ENCODE results near the gene SLC25A22. TPM values are rescaled to one million over a fixed set of nuclear protein-coding genes. Genes with fewer than 3 reads are reported as not detected.

The SLC25A22 gene
- total RNA-seq, 2 donors from 2014 or later = 31.8 to 37.7 TPM

DNA sequence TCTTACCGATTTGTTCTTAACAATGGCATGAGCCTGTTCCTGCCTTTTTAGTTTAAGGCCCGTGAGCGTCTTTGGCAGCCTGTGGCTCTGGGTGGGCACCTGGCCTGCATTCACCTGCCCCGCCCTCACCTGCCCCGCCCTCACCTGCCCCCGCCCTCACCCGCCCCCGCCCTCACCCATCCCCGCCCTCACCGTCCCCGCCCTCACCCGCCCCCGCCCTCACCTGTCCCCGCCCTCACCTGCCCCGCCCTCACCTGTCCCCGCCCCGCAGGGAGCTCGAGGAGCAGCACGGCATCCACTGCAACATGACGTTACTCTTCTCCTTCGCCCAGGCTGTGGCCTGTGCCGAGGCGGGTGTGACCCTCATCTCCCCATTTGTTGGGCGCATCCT is 35.0 kb downstream of the SLC25A22 start:
- intact Hi-C loops (cut with DNase I) = no loop called here
- peaks cover 3% of the 10 kb centered on the region for H3K4me1 ChIP-seq
- no peaks in the 10 kb centered on the region for H3K9me3 ChIP-seq
- DNase-seq = peak; percentile 68
- no peak overlapping the region for H3K27ac ChIP-seq
- H3K9ac ChIP-seq (ENCODE audit: low read depth in 2 of 2, low read length in 2 of 2) = peak overlapping the region in 1 of 2 donors; percentile 63
- peaks cover 17% of the 10 kb centered on the region for H3K36me3 ChIP-seq
- no peaks in the 10 kb centered on the region for H3K27me3 ChIP-seq
- TF ChIP-seq CTCF (IDR thresholded peaks at IDR 0.05) = no peak
- H3K4me3 ChIP-seq = no peak overlapping the region

- intact Hi-C loops (cut with DNase I) = no loop called here
These were observed 35.5 kb downstream of the SLC25A22 start for GRCh38 chr11:762421-763072.

GRCh38 chr11:761526-762108 is 36.5 kb downstream of the SLC25A22 start:
- no peaks in the 10 kb centered on the region for H3K27me3 ChIP-seq
- H3K9me3 ChIP-seq = no peaks in the 10 kb centered on the region
- H3K4me3 ChIP-seq = no peak overlapping the region
- DNase-seq = no peak
- H3K27ac ChIP-seq = no peak overlapping the region
- intact Hi-C loops (cut with DNase I) = no loop called here
- TF ChIP-seq CTCF (IDR thresholded peaks at IDR 0.05) = no peak
- H3K4me1 ChIP-seq = peaks cover 3% of the 10 kb centered on the region
- no peak overlapping the region for H3K9ac ChIP-seq (ENCODE audit: low read depth in 2 of 2, low read length in 2 of 2)
- peaks cover 17% of the 10 kb centered on the region for H3K36me3 ChIP-seq

More at GRCh38 chr11:762421-763072, 35.5 kb downstream of the SLC25A22 start:
- peaks cover 17% of the 10 kb centered on the region for H3K36me3 ChIP-seq
- peak overlapping the region in 1 of 2 donors; percentile 63 for H3K9ac ChIP-seq (ENCODE audit: low read depth in 2 of 2, low read length in 2 of 2)
- H3K4me1 ChIP-seq = peaks cover 3% of the 10 kb centered on the region
- peak; percentile 47 for DNase-seq
- H3K27ac ChIP-seq = no peak overlapping the region
- no peak overlapping the region for H3K4me3 ChIP-seq
- no peak for TF ChIP-seq CTCF (IDR thresholded peaks at IDR 0.05)
- no peaks in the 10 kb centered on the region for H3K27me3 ChIP-seq
- H3K9me3 ChIP-seq = no peaks in the 10 kb centered on the region

DNA sequence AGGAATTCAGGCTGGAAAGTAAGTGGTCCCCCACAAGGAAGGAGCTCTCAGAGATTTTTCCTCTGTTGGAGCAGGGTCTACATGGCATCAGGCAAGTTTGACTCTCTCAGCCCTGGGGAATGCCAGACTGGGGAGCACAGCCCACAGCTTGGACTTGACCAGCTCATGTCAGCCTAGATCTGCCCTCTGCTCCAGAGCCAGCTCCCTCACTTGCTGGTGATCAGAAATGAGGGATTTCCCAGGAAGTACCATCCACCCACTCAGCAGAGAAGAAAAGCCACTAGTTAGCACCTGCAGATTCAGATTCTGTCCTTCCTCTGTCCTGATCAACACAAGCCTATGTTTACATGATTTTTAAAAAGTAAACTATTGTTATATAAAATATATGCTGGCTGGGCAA is 37.8 kb downstream of the SLC25A22 start:
- Histone ChIP-seq H3K9ac (ENCODE audit: low read depth in 2 of 2, low read length in 2 of 2) (no peak overlapping the region), H3K4me1 (peaks cover 3% of the 10 kb centered on the region), H3K27ac (no peak overlapping the region), H3K4me3 (no peak overlapping the region), H3K27me3 (no peaks in the 10 kb centered on the region), H3K9me3 (no peaks in the 10 kb centered on the region), H3K36me3 (peaks cover 17% of the 10 kb centered on the region)
- intact Hi-C loops (cut with DNase I) = no loop called here
- TF ChIP-seq CTCF (IDR thresholded peaks at IDR 0.05) = no peak
- no peak for DNase-seq

DNA sequence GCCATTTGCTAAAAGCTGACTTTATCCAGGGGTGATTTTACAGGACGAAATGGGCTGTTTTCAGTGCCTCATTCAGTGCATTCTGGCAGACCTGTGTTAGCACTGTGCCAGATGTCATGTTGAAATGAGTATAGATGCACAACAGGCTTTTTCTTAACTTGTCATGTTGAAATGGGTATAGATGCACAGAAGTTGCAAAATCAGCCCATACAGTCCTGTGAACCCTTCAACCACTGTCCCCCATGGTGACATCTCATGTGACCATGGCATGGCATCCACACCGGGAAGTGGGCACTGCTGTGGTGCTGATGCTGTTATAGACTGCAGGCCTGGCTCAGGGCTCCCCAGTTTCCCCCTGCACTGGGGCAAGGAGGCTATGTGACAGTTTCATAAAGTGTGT is 48.4 kb downstream of the SLC25A22 start:
- no peak for DNase-seq
- Histone ChIP-seq H3K4me1 (peaks cover 19% of the 10 kb centered on the region), H3K36me3 (no peaks in the 10 kb centered on the region), H3K9ac (ENCODE audit: low read depth in 2 of 2, low read length in 2 of 2) (peak overlapping the region in 1 of 2 donors; percentile 51), H3K4me3 (no peak overlapping the region), H3K27me3 (no peaks in the 10 kb centered on the region), H3K27ac (no peak overlapping the region), H3K9me3 (no peaks in the 10 kb centered on the region)
- intact Hi-C loops (cut with DNase I) = no loop called here
- TF ChIP-seq CTCF (IDR thresholded peaks at IDR 0.05) = no peak

Data from colonic mucosa (tissue), 4 donors.